ENCODE results near the gene TSC22D4.
"Not testable (repeated sequence)": the region's sequence is repeated elsewhere in the genome, so short reads cannot be mapped to it uniquely, and the experiment has no call there.

- TF ChIP-seq POLR2A, CTCF, POLR2AphosphoS5 (IDR thresholded peaks at IDR 0.05): not testable (repeated sequence)
Measured at GRCh38 chr7:100500743-100501142, 21.7 kb upstream of the TSC22D4 start.
